ENCODE data around the gene SGMS2. TPM values are rescaled to one million over a fixed set of nuclear protein-coding genes. Genes with fewer than 3 reads are reported as not detected.

The SGMS2 gene
- total and polyA plus RNA-seq, 4 donors = 7.3 to 41.7 (median 14.1) TPM

Small RNA genes lying within 50 kb of the gene (small RNA-seq; reads per million reads assigned to genes)
- not detected for gene RNU6-733P

Other genes starting within 250 kb of the SGMS2 start
- 10 to 100 TPM in 1 of 2 donors, 1 to 10 TPM in 1; 5.9 to 17.8 TPM for gene PAPSS1, start 104.7 kb upstream of the SGMS2 start, total RNA-seq
- 1 to 10 TPM; 5.7 to 6.0 TPM for gene PAPSS1, start 104.7 kb upstream of the SGMS2 start, polyA plus RNA-seq
- 1 to 10 TPM; 2.0 to 4.9 TPM for gene CYP2U1, start 106.6 kb downstream of the SGMS2 start, total RNA-seq
- gene CYP2U1, start 106.6 kb downstream of the SGMS2 start, polyA plus RNA-seq = 1 to 10 TPM; 2.8 to 3.5 TPM
- gene HADH, start 165.0 kb downstream of the SGMS2 start, total RNA-seq = 10 to 100 TPM; 27.5 to 48.8 TPM
- gene HADH, start 165.0 kb downstream of the SGMS2 start, polyA plus RNA-seq = 100 to 1,000 TPM; 140 TPM